ENCODE data around the gene MBD3L2. TPM values are rescaled to one million over a fixed set of nuclear protein-coding genes. Genes with fewer than 3 reads are reported as not detected.

MBD3L2 gene
- total RNA-seq, 1 experiment from 2014 or later = not detected

- TF ChIP-seq ZNF396 (CRISPR knock-in tag; IDR thresholded peaks at IDR 0.05; ENCODE audit: borderline replicate concordance) (no peak), GTF2I (CRISPR knock-in tag; conservative IDR thresholded peaks at IDR 0.05) (no peak), ZNF138 (CRISPR knock-in tag; conservative IDR thresholded peaks at IDR 0.05) (no peak), ZMAT4 (CRISPR knock-in tag; IDR thresholded peaks at IDR 0.05) (no peak), RELA (CRISPR knock-in tag; IDR thresholded peaks at IDR 0.05; ENCODE audit: borderline replicate concordance) (no peak), KAT7 (CRISPR knock-in tag; IDR thresholded peaks at IDR 0.05; ENCODE audit: borderline replicate concordance) (no peak), CTCF (IDR thresholded peaks at IDR 0.05) (no peak), ATF3 (CRISPR knock-in tag; conservative IDR thresholded peaks at IDR 0.05) (no peak), ZNF121 (CRISPR knock-in tag; IDR thresholded peaks at IDR 0.05) (no peak), TCF7 (CRISPR knock-in tag; IDR thresholded peaks at IDR 0.05; ENCODE audit: low read depth) (no peak), ESRRA (CRISPR knock-in tag; IDR thresholded peaks at IDR 0.05; ENCODE audit: borderline replicate concordance) (0 out of 2 replicates have a peak, but pooled peaks have one; percentile 29), STAT6 (CRISPR knock-in tag; conservative IDR thresholded peaks at IDR 0.05; ENCODE audit: low read depth) (no peak), CDX4 (CRISPR knock-in tag; IDR thresholded peaks at IDR 0.05; ENCODE audit: borderline replicate concordance) (no peak), CBFB (CRISPR knock-in tag; IDR thresholded peaks at IDR 0.05; ENCODE audit: low read depth) (no peak), AFF4 (CRISPR knock-in tag; IDR thresholded peaks at IDR 0.05; ENCODE audit: borderline replicate concordance) (no peak), ZNF263 (CRISPR knock-in tag; IDR thresholded peaks at IDR 0.05; ENCODE audit: low read depth) (no peak), TEAD1 (CRISPR knock-in tag; IDR thresholded peaks at IDR 0.05) (no peak), SP1 (CRISPR knock-in tag; conservative IDR thresholded peaks at IDR 0.05) (peak; percentile 63), FOXJ3 (CRISPR knock-in tag; IDR thresholded peaks at IDR 0.05; ENCODE audit: borderline replicate concordance) (no peak), NR2C2 (CRISPR knock-in tag; IDR thresholded peaks at IDR 0.05) (no peak), IRF2 (CRISPR knock-in tag; IDR thresholded peaks at IDR 0.05; ENCODE audit: borderline replicate concordance, low read depth) (no peak), RORB (CRISPR knock-in tag; IDR thresholded peaks at IDR 0.05) (no peak), ATF1 (CRISPR knock-in tag; IDR thresholded peaks at IDR 0.05) (no peak), ZNF281 (CRISPR knock-in tag; IDR thresholded peaks at IDR 0.05) (no peak)
Measured at GRCh38 chr19:7069042-7069903, 20.2 kb downstream of the MBD3L2 start, which contains the start of gene ZNF557 (continued).
